GM18909 (cell line): ENCODE data around the gene CHGA.

Experiments used
- ATAC-seq: cut with Tn5 transposase; IDR thresholded peaks from one replicate; pipeline ENCODE4 v1.9.1; 2021; ENCODE audit warnings: mild to moderate bottlenecking; ENCODE audit not compliant: unreplicated experiment, poor library complexity

The CHGA gene

GRCh38 chr14:92973798-92974372 is 50.9 kb downstream of the CHGA start:
- ATAC-seq, result no peak

GRCh38 chr14:92974541-92975345 is 51.8 kb downstream of the CHGA start:
- ATAC-seq, result no peak

GRCh38 chr14:92976268-92976667 is 53.3 kb downstream of the CHGA start:
- no peak for ATAC-seq

GRCh38 chr14:92978229-92979021 is 55.5 kb downstream of the CHGA start:
- ATAC-seq, result no peak

GRCh38 chr14:92980866-92981265 is 57.9 kb downstream of the CHGA start:
- no peak for ATAC-seq

- no peak for ATAC-seq
Measured at GRCh38 chr14:92981726-92982125, 58.8 kb downstream of the CHGA start.

- ATAC-seq, result no peak
Measured at GRCh38 chr14:92982956-92983355, 60.0 kb downstream of the CHGA start.

GRCh38 chr14:92984082-92984788 is 61.3 kb downstream of the CHGA start:
- ATAC-seq, result no peak
